Upper lobe of right lung (tissue), 1 donor: ENCODE measurements around the gene OR2AG2. TPM values are rescaled to one million over a fixed set of nuclear protein-coding genes. Genes with fewer than 3 reads are reported as not detected.

ENCODE experiments used
- ATAC-seq: fragments of 200-7000 bp; cut with Tn5 transposase; one replicate; pipeline ENCODE4 v1.9.1; 2020; ENCODE audit warnings: mild to moderate bottlenecking, moderate library complexity
- DNase-seq: peaks from one replicate; pipeline ENCODE4 v3.0.0-alpha.2; 2020
- H3K27ac ChIP-seq: fragments of 200-600 bp; one replicate; pipeline ENCODE4 v1.8.0; 2022
- H3K27me3 ChIP-seq: fragments of 200-600 bp; one replicate; pipeline ENCODE4 v1.8.0; 2022; ENCODE audit warnings: mild to moderate bottlenecking
- H3K36me3 ChIP-seq: fragments of 200-600 bp; one replicate; pipeline ENCODE4 v1.8.0; 2022
- H3K4me1 ChIP-seq: fragments of 200-600 bp; one replicate; pipeline ENCODE4 v1.8.0; 2022
- H3K4me3 ChIP-seq: fragments of 200-600 bp; one replicate; pipeline ENCODE4 v1.8.0; 2022; ENCODE audit warnings: mild to moderate bottlenecking
- H3K9me3 ChIP-seq: fragments of 200-600 bp; one replicate; pipeline ENCODE4 v1.8.0; 2022
- intact Hi-C: fragments of 100-400 bp; cut with DNase I; formaldehyde crosslinking; loops from one replicate; pipeline ENCODE4 v1.11.0; 2022
- total RNA-seq: library from RNA; stranded (reverse); fragmentation: NEBNext Ultra II Directional; extraction: Animal tissue kit (Norgen Biotek cat#: 25700); gene quantifications from one replicate; pipeline ENCODE4 v1.2.1, GENCODE V29; 2021
- TF ChIP-seq, protein P1 (sequence below): fragments of 200-600 bp; IDR thresholded peaks from one replicate; pipeline ENCODE4 v1.8.0; 2022; ENCODE audit warnings: antibody characterized with exemption
- donor health status: DM: no; HTN: yes; CAD: no; lungs with severe emphysema.

The OR2AG2 gene
- total RNA-seq, 1 donor from 2014 or later = 0.14 TPM

DNA sequence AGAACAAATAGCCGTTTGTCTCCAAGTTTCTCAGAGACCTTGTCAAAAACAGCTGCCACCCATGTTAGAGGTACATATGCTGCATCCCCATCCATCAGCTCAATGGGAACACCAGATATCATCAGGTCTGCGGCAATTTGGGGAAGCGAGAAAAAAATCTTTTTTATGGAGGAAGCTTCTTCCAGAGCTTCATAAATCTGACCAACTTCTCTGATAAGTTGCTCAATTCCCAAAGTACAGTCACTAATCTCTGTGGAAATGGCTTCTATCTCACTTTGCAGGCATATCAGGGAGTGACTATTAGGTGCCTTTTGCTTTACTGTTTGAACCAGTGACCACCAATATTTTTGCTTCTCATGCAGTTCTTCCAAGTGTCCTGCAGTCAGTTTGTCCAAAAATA, 54.4 kb downstream of the OR2AG2 start:
- ATAC-seq (no peak), DNase-seq (no peak)
- Histone ChIP-seq H3K27ac (no peak overlapping the region), H3K9me3 (no peaks in the 10 kb centered on the region), H3K27me3 (no peaks in the 10 kb centered on the region), H3K36me3 (no peaks in the 10 kb centered on the region), H3K4me1 (no peaks in the 10 kb centered on the region), H3K4me3 (no peak overlapping the region)
- TF ChIP-seq, protein P1, sequence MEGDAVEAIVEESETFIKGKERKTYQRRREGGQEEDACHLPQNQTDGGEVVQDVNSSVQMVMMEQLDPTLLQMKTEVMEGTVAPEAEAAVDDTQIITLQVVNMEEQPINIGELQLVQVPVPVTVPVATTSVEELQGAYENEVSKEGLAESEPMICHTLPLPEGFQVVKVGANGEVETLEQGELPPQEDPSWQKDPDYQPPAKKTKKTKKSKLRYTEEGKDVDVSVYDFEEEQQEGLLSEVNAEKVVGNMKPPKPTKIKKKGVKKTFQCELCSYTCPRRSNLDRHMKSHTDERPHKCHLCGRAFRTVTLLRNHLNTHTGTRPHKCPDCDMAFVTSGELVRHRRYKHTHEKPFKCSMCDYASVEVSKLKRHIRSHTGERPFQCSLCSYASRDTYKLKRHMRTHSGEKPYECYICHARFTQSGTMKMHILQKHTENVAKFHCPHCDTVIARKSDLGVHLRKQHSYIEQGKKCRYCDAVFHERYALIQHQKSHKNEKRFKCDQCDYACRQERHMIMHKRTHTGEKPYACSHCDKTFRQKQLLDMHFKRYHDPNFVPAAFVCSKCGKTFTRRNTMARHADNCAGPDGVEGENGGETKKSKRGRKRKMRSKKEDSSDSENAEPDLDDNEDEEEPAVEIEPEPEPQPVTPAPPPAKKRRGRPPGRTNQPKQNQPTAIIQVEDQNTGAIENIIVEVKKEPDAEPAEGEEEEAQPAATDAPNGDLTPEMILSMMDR = no peak
- intact Hi-C loops = no loop called here

Other genes with a start within 250 kb of the OR2AG2 start
- 17.9 TPM for gene RRP8, start 168.4 kb downstream of the OR2AG2 start, total RNA-seq
- gene ILK, start 168.2 kb downstream of the OR2AG2 start, total RNA-seq = 148 TPM
- 87.8 TPM for gene TAF10, start 159.8 kb downstream of the OR2AG2 start, total RNA-seq
- gene TPP1, start 152.6 kb downstream of the OR2AG2 start, total RNA-seq = 207 TPM
- 28.0 TPM for gene DCHS1, start 116.2 kb downstream of the OR2AG2 start, total RNA-seq
- 35.1 TPM for gene MRPL17, start 88.6 kb downstream of the OR2AG2 start, total RNA-seq
- gene OR2AG1, start 11.0 kb upstream of the OR2AG2 start, total RNA-seq = not detected
- not detected for gene OR6A2, start 27.7 kb upstream of the OR2AG2 start, total RNA-seq
- not detected for gene OR10A5, start 73.7 kb upstream of the OR2AG2 start, total RNA-seq
- not detected for gene OR10A2, start 91.1 kb upstream of the OR2AG2 start, total RNA-seq
- not detected for gene OR10A4, start 104.6 kb upstream of the OR2AG2 start, total RNA-seq
- not detected for gene OR2D2, start 120.5 kb upstream of the OR2AG2 start, total RNA-seq
- not detected for gene OR2D3, start 149.0 kb upstream of the OR2AG2 start, total RNA-seq
- gene ZNF215, start 154.4 kb upstream of the OR2AG2 start, total RNA-seq = 2.4 TPM
- 3.7 TPM for gene ZNF214, start 248.4 kb upstream of the OR2AG2 start, total RNA-seq
- gene NLRP14, start 248.5 kb upstream of the OR2AG2 start, total RNA-seq = not detected